ENCODE data around the gene SPDYE3.
"Not testable (repeated sequence)": the region's sequence is repeated elsewhere in the genome, so short reads cannot be mapped to it uniquely, and the experiment has no call there.

SPDYE3 gene

DNA sequence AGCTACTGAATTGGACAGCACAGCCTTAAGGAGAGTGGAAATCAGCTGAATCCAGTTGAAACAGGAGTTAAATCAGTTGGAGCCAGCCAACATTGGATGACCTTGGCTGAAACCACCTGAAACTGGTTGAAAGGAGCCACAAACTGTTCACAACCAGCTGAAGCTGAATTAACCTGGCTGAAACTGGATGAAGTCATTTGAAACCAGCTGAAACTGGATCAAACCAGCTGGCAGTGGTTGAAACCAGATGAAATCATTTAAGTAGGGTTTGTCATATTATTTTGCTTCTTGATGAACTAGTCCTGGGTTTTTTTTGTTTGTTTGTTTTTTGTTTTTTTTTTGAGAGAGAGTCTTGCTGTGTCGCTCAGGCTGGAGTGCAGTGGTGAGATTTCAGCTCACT is 15.3 kb upstream of the SPDYE3 start:
- not testable (repeated sequence) for DNase-seq

DNA sequence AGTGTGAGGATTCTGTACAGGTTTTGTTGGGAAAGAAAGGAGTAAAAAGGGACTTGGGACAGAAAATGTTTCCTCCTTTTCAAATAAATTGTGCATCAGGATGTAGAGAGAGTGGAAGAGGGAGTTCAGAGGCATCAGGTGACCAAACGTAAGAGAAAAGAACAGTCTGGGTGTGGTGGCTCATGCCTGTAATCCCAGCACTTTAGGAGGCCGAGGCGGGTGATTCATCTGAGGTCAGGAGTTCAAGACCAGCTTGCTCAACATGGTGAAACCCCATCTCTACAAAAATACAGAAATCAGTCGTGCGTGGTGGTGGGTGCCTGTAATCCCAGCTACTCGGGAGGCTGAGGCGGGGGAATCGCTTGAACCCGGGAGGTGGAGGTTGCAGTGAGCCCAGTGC is 12.2 kb upstream of the SPDYE3 start:
- not testable (repeated sequence) for DNase-seq

DNA sequence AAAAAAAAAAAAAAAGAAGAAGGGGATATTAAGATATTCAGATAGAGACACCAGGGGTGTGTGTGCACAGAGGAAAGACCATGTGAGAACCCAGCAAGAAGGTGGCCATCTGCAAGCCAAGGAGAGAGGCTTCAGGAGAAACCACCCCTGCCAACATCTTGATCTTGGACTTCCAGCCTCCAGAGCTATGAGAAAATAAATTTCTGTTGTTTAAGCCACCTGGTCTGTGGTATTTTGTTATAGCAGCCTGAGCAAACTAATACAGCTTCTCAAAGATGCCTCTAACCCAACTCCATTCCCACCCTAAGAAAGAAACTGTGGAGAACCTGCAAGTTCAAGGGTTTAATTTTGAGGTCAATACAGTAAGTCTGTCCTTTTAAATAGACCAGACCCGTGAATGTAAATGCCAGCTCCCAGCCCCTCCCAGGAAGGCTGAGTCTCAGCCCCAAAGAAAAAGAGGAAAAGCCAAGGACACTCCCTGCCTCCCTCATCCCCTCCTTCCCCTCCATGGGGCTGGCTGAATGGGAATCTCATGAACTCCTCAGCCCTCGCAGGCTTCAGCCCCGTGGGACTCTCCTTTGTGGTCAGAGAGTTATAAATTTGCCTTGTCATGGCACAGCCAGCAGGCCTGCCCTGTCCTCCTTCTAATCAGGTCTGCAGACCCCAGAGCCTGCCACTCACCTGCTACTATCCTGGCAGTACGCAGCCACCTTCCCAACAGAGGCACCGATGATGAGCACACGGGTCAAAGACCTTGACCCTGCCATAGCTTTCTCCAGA is 9.5 kb upstream of the SPDYE3 start:
- not testable (repeated sequence) for DNase-seq

DNA sequence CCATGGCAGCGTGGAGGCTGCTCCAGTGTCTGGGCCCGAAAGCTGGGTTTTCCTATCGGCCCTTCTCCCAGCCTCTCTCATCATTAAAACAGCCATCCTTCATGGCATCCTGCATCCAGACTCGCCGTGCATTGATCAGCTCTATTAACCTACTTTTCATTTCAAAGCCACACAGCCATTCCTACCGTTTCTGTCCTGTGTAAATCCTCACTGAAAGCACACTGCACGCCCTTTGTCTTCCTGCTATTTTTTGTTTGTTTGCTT is 8.9 kb upstream of the SPDYE3 start:
- DNase-seq, result not testable (repeated sequence)

DNA sequence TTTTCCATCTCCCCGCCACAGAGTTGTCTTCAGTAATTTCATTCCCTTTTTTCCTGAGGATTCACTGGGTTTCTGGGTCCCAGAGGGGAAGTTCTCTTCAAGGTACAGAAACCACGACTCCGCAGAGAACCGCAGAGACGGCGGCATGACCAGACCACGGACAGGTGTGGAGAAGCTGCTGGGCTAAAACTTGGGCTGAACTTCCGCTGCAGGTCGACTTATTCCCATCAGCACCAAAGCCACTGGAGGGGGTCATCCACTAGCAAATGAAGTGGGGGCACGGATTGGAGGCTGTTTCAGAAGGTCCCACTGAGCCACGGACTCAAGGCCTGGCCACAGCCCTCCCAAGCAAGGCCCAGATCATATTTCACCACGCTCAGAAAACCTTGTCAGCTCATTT is 3.0 kb upstream of the SPDYE3 start:
- DNase-seq, result not testable (repeated sequence)

DNA sequence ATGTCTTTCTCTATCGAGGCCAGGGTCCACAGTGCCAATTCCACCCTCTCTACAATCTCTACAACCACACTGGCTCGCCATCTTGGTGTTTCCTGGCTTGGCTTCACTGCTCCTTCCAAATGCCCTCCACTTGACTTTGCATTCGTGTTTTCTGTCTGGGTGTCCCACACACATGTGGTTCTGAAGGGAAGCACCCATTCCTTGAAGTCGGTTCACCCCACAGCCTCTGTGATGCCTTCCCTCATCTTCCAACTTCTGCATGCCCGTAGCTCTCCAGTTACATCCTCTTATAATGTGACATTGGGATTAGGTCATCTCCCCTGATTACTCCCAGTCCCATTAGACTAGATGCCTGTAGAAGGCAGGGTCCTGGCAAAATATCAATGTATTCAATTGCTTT is 10.8 kb downstream of the SPDYE3 start:
- DNase-seq, result not testable (repeated sequence)

DNA sequence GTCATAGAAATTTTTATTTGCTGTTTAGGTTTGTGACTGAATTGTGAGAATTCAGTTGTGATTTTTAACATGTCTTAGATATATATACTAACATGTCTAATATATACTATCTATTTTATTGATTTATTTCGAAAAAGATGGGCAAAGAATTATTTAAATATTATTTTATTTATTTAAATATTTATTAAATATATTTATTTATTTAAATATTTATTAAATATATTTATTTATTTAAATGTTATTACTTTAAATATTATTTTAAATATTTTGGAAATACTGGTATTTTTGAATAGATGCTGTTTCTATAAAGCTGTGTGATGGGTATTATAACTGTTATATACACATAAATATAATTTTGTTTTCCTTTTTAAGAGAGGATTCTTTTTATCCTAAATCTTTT is 14.1 kb downstream of the SPDYE3 start:
- not testable (repeated sequence) for DNase-seq

DNA sequence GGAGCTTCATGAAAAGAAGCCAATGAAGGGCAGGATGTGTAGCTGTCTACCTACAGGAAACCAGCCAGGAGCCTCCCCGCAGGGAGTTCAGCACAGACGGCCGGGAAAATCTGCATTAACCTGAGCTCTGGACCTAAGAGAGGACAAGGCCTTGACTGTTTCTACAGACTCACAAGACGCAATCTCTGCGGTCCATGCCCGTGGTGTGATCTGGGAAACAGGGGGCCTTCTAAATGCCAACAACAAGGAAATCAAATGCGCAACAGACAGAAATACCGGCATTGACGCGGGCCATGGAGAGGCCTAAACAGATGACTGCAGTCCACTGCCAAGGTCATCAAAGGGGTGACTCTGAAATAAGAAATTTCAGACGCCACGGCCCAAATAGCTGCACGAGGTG is 16.7 kb downstream of the SPDYE3 start:
- DNase-seq, result not testable (repeated sequence)

DNA sequence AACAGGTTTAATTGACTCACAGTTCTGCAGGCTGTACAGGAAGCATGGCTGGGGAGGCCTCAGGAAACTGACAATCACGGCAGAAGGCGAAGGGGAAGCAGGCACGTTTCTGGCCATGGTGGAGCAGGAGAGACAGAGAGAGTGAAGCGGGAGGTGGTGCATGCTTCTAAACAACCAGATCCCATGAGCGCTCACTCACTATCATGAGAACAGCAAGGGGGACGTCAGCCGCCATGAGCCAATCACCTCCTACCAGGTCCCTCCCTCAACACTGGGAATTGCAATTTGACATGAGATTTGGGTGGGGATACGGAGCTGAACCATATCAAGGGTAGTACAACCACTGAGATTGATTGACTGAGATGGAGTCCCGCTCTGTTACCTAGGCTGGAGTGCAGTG is 18.2 kb downstream of the SPDYE3 start:
- DNase-seq, result not testable (repeated sequence)

DNA sequence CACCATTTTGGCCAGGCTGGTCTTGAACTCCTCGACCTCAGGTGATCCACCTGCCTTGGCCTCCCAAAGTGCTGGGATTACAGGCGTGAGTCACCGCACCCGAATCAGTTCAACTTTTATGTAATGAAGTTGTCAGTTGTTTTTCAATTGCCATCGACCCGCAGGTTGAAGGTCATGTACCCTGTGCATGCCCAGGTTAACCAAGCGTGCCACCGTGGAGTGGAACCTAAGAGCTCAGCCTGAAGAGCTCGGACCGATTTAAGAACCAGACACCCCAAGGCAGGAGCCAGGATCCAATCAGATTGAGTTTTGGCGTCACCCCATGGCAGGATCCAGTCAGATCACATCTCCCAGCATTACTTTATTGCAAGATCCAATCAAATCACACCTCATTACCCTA is 19.4 kb downstream of the SPDYE3 start:
- DNase-seq, result not testable (repeated sequence)

DNA sequence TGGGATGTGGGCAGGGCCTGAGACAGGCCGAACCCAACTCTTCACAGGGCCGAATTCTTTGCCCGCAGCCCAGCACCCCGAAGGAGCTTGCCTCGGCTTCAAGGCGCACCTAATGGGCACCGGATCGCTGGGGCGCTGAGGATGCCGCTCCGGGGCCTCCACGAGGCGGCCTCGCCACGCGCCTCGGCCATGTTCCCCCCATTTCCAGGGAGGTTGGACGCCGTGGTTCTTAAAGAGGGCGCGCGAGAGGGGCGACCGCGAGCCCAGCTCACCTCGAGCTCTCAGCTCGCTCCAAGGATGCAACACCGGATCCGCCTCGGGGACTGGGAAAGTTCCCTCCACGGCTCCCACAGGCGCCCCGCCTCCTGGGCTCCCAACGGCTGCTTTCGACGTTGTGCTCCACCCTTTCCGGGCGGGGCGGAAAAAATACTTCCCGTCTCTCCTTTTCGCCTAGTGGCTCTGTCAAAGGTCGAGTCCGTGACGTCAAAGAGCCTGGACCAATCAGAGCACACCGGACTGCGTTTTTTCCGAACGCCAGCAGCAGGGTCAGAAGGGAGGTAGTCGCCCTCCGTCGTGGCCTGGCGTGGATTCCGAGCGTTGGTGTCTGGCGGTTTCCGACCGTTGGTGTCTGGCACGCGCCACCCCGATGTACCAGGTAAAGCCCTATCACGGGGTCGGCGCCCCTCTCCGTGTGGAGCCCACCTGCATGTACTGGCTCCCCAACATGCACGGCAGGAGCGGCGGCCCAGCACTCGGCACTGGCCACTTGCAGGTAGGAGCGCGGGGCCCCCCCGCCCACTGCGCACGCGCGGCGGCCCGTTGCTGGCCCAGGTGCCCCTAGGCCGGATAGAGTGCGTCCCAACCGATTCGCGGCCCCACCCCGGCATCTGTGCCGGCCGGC is 28.3 kb downstream of the SPDYE3 start:
- DNase-seq, result peak; percentile 90 to 92

DNA sequence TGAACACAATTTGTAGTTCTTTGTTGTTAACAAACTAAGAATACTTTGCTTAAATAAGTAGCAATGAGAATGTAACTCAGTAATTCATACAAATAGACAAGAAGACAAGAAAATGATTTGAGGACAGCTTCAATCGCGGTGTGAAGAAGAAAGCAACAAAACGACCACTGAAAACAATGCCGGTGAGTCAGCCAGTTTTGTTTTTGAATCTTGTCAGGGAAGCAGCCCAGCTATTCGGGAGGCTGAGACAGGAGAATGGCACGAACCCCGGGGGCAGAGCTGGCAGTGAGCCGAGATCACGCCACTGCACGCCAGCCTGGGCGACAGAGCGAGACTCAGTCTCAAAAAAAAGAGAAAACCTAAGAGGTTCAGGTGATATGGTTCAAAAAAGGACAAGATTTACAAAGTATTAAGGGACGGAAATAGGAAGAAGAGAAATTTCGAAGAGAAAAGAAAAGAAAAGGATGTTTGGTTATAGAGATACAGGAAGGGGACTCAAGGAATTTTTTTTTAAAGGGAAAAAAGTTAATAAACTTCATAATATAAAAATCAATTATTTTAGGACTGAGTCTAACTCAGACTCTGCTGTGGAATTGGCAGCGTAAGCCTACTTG is 30.7 kb downstream of the SPDYE3 start:
- not testable (repeated sequence) for DNase-seq

DNA sequence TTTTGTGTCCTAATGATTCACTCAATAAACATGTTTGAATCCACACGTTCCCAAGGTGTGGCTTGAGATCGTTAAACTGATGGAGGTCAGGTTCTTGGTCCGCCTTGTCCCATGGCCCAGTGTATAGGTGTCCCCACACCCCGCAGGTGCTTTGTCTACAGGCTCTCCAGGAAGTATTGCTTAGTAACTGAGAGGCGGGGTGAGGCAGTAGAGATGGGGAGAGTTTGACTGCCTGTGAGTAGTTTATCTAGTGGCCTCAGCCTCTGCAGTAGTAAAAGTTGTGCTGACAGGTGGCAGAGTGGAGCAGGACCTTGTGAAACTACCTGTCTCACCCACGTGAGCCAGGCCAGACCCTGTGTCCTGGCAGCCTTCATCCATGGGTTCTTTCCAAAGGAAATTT is 33.8 kb downstream of the SPDYE3 start:
- DNase-seq, result not testable (repeated sequence)

DNA sequence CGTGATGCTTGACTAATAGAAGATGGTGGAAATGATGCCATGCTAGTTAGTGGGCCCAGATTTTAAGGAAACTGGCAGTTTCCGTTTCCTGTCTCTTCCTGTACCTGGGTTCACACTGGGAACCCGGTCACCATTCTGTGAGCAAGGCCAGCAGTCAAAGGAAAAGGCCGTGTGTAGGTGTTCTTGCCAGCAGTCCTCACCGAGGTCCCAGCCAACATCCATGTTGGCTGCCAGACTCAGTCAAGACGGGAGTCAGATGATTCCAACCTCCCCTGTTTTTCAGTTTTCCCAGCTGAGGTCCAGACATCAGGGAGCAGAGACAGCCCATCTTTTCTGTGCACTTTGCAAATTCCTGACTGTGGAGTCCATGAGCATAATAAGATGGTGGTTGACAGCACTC is 35.3 kb downstream of the SPDYE3 start:
- no peak for DNase-seq

DNA sequence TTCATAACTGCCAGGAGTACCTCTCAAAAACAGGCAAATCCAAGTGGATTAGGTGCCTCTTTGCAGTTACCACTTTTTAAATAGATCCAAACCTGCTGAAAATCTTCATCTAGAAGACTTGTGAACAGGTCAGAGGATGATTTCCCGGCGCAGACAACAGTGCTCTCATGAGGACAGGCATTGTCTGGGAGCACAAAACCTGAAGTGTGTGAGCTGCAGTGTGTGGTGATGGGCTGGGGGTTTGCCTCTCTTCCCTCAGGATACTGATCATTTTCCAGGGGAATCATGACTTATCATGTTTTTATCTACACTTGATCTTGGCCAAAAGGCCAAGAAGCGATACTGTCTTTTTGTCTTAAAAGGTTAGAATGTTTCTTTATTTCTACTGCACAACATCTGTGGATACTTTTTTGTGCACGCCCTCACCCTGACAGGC is 36.6 kb downstream of the SPDYE3 start:
- not testable (repeated sequence) for DNase-seq

DNA sequence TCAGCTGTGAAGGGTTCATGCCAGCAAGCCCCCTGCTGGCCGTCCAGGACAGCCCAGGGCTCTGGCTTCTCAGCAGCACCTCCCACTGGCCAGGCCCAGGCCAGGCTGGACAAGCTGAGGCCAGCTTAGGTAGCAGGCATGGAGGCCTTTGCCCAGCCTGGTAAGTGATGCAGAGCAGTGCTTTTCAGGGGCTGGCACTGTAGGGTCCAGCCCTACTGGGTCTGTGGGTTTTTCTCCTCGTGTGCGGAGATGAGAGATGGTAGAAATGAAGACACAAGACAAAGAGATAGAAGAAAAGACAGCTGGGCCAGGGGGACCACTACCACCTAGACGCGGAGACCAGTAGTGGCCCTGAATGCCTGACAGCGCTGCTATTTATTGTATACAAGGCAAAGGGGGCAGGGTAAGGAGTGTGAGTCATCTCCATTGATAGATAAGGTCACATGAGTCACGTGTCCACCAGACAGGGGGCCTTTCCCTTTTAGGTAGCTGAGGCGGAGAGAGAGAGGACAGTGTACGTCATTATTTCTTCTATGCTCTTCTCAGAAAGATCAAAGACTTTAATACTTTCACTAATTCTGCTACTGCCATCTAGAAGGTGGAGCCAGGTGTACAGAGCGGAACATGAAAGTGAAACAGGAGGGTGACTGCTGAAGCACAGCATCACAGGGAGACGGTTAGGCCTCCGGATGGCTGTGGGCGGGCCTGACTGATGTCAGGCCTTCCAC is 37.2 kb downstream of the SPDYE3 start:
- DNase-seq, result peak; percentile 93 to 95

DNA sequence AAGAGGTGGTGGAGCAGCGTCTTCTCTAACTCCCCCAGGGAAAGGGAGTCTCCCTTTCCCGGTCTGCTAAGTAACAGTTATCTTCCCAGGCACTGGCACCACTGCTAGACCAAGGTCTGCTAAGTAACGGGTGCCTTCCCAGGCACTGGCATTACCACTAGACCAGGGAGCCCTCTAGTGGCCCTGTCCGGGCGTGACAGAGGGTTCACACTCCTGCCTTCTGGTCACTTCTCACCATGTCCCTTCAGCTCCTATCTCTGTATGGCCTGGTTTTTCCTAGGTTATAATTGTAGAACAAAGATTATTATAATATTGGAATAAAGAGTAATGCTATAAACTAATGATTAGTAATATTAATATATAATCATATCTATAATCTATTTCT is 37.8 kb downstream of the SPDYE3 start:
- peak; percentile 78 for DNase-seq

DNA sequence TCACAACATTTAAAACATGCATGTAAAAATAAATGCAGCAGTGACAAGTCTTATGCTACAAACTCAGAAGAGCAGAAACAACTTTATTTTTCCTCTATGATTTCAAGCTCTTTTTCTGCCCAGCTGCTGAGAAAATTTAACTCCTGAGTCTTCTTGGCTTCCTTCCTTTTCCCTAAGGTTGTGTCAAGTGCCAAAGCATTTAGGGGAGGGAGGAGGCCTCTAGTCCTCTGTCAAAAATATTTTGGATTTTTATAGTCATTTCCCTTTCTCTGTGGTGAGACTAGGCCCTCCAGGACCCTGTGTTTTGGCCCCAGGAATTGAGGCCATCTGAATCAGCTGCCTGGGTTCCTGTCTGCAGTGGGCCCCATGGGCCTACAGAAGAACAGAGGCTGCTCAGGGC is 39.4 kb downstream of the SPDYE3 start:
- no peak for DNase-seq

DNA sequence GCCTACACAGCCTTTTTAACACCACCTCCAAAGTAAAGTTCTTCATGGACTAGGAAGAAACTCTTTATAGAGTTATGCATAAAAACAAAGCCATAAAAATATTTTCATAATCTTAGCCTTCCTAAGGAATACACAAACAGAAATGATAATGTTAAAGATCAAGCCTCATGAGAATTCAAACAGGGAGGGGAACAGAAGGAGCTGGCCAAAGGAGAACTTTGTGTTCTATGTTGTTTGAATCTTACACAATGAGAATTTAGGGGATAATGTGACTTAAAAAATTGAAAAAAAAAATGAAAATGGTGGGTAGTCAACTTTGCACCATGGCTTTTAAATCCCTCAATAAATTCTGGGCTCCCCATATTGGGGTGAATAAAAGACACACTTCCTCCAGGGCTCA is 41.3 kb downstream of the SPDYE3 start:
- DNase-seq, result no peak

DNA sequence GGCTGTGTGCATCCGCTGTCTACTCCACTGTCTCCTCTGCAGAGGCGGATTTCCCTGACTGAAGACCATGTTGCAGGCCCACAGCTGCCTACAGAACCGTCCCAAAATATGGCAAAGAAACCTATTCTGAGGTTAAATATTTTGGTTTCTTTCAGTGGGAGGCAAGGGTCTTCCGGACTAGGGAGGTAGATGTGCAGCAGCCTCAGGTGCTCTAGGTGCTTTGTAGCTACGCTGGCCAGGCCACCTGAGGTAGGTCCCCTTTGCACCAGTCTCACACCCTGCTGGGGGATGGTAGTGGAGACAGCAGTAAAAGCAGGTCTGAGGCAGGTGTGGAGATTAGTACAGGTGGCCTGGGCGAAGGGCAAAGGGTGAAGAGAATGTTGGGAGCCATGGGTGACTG is 42.3 kb downstream of the SPDYE3 start:
- DNase-seq, result no peak

DNA sequence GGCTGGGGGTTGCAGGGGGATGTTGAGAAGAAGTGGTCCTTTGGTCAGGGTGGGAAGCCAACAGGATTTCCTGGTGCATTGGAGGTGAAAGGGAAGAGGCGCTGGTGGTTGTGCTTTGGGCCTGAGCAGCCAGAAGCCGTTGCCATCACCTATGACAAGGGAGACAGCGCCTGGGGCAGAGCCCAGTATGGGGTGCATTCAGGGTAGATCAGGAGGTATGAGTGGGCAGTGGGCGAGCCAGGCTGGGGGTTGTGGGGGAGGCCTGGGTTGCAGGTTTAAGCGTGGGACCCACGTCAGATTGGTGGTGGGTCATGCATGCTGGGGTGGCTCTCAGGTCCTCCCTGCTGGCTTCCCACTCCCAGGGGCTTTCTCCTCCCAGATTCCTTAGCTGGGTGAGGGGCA is 44.2 kb downstream of the SPDYE3 start:
- no peak for DNase-seq

DNA sequence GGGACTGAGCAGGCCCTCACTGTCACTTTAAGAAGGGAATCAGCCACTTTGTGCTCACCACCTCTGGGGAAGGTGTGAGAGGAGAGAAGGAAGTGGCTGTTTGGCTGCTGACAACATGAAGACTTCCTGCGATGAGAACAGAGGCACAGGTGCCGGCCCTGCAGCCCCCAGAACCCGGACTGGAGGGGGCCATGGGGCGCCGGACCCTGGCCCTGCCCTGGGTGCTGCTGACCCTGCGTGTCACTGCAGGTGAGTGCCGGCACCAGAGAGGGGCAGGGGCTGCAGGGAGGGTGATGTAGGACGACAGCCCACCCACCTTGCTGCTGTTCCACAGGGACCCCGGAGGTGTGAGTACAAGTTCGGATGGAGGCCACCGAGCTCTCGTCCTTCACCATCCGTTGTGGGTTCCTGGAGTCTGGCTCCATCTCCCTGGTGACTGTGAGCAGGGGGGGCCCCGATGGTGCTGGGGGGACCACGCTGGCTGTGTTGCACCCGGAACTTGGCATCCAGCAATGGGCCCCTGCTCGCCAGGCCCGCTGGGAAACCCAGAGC is 44.8 kb downstream of the SPDYE3 start:
- not testable (repeated sequence) for DNase-seq

Data from CD4-positive, alpha-beta T cell treated with Interleukin-1 beta for 1 hour (primary cell).